GM19455 (cell line): ENCODE results near the gene GPR17.

Experiments used
- ATAC-seq: cut with Tn5 transposase; IDR thresholded peaks from one replicate; pipeline ENCODE4 v1.9.1; 2021; ENCODE audit not compliant: unreplicated experiment

The GPR17 gene

GRCh38 chr2:127614246-127614645 is 31.7 kb upstream of the GPR17 start:
- no peak for ATAC-seq

GRCh38 chr2:127614731-127615130 is 31.2 kb upstream of the GPR17 start:
- ATAC-seq, result no peak

GRCh38 chr2:127615511-127616166 is 30.3 kb upstream of the GPR17 start:
- ATAC-seq, result no peak

- no peak for ATAC-seq
These were observed 27.3 kb upstream of the GPR17 start for GRCh38 chr2:127618551-127619202.

- no peak for ATAC-seq
These were observed 26.8 kb upstream of the GPR17 start for GRCh38 chr2:127619203-127619590.

GRCh38 chr2:127619877-127620705 is 25.9 kb upstream of the GPR17 start:
- ATAC-seq, result no peak

GRCh38 chr2:127620866-127621265 is 25.1 kb upstream of the GPR17 start:
- no peak for ATAC-seq

- no peak for ATAC-seq
These were observed 23.9 kb upstream of the GPR17 start for GRCh38 chr2:127621981-127622431.

- no peak for ATAC-seq
These were observed 23.2 kb upstream of the GPR17 start for GRCh38 chr2:127622561-127623387.

- ATAC-seq, result no peak
These were observed 22.3 kb upstream of the GPR17 start for GRCh38 chr2:127623388-127624319.

- no peak for ATAC-seq
These were observed 21.6 kb upstream of the GPR17 start for GRCh38 chr2:127624320-127624755.

GRCh38 chr2:127624756-127625571 is 21.0 kb upstream of the GPR17 start:
- no peak for ATAC-seq

GRCh38 chr2:127625572-127625951 is 20.4 kb upstream of the GPR17 start:
- no peak for ATAC-seq

GRCh38 chr2:127626175-127626574 is 19.8 kb upstream of the GPR17 start:
- ATAC-seq, result no peak

GRCh38 chr2:127626917-127627739 is 18.8 kb upstream of the GPR17 start:
- no peak for ATAC-seq

GRCh38 chr2:127627740-127628571 is 18.0 kb upstream of the GPR17 start:
- no peak for ATAC-seq
